ENCODE results near the gene CCDC6.
"Not testable (repeated sequence)": the region's sequence is repeated elsewhere in the genome, so short reads cannot be mapped to it uniquely, and the experiment has no call there.

Gene CCDC6

DNA sequence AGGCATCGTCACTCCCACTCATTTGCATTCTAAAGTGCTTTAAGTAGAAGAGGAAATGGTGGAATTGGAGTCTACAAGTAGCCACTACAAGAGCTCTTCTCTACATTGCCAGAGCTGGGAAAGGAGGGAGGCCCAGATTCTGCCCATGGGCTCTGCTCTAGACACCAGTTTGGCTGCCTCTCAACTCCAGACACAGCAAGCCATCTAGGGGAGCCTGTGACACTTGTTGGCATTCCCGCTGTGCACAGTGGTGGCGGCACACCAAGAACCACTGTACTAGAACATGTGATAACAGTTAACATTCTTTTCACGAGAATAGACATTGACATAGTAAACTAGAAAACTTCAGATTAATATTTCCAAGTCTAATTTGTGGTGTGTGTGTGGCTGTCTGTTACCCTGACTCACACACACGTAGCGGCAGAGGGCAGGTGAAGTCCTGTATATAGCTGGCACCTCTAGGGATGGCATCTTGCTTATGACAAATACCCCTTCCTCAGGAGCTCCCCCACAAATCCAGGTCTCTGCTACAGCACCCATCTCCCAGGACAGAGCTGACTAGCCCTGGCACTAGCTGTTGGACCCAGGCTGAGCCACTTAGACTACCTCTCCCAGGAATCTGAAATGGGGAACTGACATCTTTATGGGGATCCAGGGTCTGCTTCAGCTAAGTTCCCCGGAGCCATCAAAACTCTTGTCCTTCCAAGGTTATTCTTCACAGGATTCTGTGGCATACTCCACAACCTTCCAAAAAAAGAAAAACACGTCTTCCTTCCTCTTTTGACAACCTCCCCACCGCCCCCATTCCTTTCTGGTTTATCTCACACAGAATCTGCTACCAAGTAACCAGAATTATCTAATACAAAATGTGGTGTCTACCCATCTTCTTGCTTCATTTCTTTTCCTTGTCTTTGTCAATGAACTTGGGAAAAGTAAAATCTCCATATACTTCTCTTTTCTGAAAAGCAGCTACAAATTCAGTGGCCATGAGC lies 98.4 kb downstream of the CCDC6 start:
- no peak for DNase-seq

DNA sequence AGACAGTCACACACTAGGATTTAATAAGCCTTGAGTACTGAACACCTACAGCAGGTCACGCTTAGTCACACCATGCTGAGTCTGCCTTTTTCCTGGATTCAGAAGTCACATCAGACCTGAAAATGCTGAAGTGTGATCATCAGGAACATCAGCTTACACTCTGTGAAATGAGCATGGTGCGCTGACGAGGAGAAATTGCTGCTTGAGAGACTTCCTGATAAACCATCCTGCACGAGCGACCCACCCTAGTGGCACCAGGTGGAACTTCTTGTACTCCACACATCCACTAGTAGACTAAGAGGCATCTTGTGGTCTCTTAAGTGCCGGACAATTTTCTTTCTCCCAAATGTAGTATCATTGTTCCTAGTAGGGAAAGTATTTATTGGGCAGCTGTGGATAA lies 101.3 kb downstream of the CCDC6 start:
- no peak for DNase-seq

DNA sequence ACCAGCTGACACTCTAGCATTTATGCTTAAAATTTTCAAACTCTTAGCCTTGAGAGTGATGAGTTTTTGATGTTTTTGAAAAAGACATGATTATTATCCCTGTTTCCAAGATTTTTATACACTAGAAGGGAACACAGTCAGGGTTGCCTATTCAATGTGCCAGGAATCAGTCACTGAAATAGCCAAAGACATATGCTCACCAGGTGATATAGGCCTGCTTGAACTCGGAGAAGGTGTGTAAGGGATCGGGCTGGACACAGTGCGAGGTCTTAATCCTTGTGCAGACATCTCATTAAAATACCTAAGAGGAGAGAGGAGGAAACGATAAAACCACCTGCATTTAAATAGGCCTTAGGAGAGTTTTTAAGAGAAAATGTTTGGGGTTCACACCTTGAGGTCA lies 102.1 kb downstream of the CCDC6 start:
- no peak for DNase-seq

DNA sequence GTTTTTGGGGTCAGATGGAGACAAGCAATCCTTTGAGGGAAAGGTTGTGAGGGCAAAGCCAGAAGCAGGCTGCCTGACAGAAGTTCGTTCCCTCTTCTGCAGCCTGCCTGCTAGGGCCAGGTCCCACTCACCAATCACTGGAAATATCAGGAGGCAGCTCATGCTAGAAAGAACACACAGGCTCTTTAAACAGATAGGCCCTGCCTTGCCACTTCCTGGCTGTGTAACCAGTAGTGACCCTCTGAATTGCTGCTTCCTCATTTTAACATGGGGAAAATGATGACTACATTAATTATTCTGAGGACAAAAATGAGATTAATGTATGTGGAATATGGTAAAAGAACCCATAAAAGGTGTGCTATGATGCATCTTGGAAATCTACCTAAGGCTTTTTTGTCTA lies 102.6 kb downstream of the CCDC6 start:
- DNase-seq = no peak

DNA sequence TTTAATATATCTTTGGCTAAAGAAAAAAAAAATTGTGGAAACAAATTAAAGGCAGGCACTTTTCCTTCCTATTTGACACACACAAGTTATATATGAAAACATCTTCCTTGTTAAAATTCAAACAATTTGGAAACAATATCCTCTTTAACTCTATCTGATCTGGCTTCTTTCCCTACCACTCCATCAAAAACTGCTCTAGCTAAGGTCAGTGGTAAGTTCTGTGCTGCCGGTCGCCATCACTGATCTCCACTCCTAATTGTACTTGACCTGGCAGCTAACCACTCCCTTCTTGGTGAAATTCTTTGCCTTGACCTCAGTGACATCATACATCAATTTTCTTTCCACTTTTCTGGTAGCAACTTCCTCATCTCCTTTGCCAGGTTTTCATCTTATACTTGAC lies 105.2 kb downstream of the CCDC6 start:
- no peak for DNase-seq

DNA sequence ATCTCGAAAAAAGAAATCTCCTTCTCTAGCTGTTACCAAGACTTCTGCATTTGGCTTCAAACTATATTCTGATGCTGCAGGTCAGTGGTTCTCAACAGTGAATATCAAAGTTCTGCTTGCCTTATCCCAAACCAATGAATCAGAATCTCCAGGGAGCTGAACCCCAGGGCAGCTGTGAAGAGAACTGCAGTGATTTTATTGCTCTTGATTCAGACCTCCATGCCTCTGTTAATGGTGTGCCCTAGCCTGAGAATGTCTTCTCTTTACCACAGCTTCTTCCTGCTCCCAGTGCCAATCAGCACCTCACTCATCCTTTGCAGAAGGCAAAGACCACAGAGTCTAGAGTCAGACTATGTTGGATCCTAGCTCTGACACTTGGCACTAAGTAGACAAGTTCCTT lies 106.9 kb downstream of the CCDC6 start:
- no peak for DNase-seq

DNA sequence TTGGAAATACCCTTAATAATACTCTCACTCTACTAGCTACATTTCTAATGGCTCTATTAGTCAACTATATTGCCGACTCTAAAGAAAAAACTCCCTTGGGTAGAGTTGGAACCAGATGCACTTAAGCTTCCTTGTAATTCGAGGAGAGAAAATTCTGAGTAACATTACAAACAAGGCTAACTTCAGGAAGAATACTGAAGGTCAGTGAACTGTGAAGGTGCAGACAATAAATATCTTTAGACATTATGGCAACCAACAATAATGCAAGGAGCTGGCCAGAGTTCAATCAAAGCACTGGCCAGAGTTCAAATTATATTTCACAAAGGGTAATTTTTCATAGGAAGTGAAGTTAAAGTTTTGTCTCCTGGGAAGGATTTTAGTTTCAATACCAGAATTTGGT lies 112.4 kb downstream of the CCDC6 start:
- DNase-seq = no peak

DNA sequence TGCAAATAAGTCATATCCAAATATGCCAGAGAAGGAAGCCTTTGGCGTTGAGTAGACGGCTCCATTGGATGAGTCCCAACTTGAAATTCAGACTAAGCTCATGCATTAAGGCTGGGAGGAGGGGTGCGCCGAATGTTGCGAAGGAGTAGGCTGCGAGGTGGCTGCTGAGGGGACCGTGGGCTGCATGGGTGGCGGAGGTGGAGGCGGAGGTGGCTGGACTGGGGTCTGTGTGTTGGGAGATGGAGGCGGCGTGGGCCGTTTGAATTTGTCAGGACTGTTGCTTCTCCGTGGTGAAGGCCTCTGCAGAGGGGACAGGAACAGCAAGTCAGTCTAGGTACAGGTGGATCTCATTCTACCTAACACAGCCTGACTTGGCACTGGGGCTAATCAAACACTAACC lies 113.5 kb downstream of the CCDC6 start:
- no peak for DNase-seq

DNA sequence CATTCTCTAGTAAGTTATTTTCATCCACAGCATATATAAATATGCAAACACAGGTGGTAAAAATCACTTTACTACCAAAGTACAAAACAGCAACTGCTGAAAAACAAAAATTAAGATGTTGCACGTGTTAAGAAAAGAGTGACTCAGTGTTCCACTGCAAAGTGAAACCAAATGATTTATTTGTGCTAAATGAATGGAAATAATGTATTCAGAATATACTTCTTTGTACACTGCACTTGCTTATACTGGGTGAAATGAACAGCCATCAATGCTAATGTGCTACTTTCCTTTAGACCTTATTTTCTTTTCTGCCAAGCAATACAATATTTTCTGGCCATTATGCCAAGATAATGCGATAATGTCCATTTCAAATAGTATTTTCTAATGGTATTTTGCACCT lies 114.8 kb downstream of the CCDC6 start:
- DNase-seq = no peak

DNA sequence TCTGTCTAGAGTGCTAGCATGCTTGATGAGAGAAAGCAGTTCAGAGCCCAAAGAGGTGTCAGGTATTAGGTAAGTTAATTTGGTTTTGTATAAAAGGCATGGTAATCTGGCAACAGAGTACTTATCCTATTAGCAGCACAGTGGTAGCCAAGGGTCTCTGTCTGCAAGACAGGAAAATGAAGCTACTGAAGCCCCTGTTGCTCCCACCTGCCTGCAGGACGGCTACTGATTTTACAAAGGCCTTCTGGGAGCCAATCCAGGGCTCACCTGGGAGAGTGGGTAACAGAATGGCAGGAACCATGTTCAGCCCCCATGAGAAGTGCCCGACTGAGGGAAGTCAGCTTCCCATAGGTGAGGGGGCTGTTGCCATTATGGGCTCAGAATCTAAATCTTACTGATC lies 116.3 kb downstream of the CCDC6 start:
- DNase-seq = not testable (repeated sequence)

DNA sequence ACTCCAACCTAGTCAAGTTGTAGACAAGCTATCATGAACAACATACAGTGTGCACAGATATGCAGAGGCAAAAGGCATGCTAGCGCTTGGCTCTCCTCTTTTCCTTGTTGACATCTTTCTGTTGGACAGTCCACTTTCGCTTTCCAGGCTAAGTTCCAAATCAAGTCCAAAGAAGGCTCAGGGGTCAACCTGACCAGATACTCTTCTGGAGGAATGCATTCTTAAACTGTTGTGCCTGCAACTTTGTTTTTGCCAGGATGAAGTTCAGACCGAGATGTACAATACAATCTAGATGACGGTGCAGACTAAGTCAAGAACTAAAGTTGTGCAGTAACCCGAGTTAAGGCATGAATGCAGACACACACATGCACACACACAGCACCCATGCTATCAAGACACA lies 117.4 kb downstream of the CCDC6 start:
- not testable (repeated sequence) for DNase-seq

DNA sequence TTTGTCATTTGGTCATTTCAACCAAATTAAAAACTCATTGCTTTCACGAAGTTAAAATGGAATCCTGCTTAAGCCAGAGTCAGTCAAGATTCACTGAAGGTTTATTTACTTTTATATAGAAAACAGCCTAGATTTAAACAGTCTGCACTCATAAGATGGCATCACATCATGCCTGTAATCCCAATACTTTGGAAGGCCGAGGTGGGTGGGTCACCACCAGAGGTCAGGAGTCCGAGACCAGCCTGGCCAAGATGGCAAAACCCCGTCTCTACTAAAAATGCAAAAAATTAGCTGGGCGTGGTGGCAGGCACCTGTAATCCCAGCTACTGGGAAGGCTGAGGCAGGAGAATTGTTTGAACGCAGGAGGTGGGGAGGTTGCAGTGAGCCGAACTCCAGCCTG lies 119.3 kb downstream of the CCDC6 start:
- DNase-seq = not testable (repeated sequence)

DNA sequence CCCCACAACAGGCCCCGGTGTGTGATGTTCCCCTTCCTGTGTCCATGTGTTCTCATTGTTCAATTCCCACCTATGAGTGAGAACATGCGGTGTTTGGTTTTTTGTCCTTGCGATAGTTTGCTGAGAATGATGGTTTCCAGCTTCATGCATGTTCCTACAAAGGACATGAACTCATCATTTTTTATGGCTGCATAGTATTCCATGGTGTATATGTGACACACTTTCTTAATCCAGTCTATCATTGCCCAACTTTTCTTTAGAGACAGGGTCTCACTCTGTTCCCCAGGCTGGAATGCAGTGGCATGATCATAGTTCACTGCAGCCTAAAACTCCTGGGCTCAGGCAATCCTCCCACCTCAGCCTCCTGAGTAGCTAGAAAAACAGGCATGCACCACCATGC lies 120.9 kb downstream of the CCDC6 start:
- DNase-seq = not testable (repeated sequence)

DNA sequence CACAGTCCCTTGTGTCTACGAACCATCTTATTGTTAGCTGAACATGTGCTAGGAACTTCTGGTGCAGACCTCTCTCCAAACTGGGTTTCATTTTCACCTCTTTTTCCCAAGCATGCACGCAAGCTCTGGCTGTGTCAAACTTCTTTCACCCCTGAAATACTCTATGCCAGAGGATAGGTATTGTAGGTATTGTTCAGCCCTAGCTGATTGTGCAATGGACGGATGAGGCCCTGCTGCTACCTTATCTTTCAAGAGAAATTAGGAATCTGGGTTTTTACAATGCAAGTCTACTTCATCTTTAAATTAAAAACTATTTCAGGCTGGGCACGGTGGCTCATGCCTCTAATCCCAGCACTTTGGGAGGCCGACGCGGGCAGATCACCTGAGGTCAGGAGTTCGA lies 124.8 kb downstream of the CCDC6 start:
- no peak for DNase-seq

DNA sequence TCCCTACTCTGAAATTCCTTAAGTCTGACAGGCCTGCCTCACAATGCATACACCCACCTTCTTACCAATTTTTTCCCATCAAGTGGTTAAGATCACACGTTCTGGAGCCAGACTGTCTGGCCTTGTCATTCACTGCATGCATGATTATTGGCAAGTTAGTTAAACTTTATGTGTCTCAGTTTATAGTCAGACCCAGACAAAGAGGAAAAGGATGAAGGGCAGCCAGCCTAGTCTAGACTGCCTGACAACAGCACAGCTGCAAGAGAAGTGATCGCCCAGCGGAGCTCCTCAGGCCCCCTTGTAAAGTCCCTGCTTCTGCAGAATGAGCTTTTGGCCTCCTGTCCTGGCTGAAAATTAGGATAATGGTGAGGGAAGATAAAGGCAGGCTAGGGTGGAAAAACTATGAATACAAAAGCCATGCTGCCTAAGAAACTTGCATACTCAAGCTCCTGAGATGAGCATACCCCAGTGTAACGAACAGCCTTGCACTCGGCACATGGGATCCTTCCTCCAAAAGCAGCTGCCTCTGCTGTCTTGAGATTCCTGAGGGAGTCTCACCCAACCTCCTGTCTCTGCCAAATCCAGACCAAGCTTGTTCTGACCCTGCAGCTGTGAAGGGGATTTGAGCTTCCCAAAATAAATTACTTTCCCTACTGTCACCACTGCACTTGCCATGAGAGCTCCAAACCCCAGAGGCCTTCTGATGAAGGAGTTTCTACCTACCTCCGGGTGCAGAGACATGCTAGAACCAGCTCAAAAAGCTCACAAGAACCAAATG lies 126.4 kb downstream of the CCDC6 start:
- no peak for DNase-seq

DNA sequence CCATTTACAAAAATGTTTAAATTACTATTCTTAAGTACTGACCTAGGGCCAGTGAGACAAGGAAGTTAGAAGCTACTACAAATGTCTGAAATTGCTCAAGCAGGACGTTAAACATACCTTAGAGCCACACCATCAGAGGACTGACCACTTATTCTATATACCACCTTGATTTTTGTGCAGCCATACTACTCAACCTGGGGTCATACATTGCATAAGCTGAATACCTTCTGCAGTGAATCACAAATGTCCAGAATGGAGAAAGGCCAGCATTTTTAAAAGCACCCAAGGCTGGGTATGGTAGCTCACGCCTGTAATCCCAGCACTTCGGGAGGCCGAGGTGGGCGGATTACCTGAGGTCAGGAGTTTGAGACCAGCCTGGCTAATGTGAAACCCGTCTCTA lies 131.9 kb downstream of the CCDC6 start:
- DNase-seq = no peak

DNA sequence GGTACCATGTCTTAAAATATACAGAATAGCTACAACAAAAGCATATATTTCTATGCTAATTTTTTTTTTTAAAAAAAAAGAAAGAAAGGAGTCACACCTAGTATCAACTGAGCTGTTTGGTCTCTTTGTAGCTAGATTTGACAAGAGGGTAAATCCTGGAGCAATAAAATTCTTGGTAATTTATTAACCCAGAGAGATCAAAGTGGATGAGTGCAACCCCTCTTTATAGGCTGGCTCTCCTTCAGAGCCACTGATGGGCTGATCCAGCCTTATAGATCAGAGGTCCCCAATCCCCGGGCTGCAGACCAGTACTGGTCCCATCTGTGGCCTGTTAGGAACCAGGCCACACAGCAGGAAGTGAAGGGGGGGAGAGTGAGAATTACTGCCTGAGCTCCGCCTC lies 133.3 kb downstream of the CCDC6 start:
- DNase-seq = no peak

DNA sequence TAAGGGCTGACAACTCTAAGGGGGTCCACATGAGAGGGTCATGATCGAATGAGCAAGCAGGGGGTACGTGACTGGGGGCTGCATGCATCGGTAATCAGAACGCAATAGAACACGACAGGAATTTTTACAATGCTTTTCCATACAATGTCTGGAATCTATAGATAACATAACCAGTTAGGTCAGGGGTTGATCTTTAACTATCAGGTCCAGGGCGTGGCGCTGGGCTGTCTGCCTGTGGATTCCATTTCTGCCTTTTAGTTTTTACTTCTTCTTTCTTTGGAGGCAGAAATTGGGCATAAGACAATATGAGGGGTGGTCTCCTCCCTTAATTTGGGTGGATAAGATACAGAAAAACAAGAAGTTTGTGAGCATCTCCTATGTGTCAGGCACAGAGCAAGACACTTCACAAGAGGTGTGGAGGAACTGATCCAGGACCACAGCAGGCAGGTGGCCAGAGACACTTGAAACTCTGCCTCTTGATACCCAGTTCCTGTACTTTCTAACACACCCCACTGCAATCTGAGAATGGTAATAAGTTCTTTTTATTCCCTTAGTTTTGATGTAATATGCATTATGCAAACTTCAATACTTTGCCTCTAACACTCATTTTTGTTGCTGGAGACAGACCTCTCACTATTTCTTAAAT lies 135.1 kb downstream of the CCDC6 start:
- DNase-seq = no peak

DNA sequence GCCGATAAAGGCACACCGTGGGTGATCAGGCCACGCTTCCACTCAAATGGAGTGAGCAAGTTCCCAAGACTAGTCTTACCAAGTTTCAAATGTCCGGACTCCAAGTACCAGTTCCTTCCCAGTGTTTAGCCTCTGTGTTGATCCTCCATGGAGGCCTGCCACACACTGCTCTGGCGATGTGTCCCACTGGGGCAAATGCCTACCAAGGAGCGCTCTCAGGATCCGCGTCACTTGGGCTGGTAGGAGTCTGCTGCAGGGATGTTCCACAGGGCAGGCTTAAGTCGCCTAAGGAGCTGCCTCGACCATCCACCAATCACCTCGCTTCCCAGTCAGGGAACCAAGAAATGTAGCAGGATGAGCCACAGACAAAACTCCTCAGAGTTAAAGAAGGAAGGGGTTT lies 135.7 kb downstream of the CCDC6 start:
- no peak for DNase-seq

DNA sequence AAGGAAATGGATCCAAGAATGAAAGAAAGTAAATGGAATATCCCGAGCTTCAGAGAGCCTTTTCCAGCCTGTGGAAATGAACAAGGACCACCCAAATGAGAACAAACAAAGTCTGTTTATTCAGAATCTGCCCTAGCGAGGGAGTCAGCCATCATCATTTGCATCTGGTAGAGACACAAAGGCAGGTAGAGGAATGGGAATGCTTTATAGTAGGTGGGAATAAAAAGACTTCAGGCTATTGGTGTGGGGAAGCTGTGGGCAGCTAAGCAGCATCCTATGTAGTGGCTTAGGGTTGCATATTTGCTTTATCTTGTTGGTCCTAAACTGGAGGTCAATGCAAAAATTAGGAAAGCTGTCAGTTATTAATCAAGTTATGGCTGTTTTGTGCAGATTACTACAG lies 143.9 kb downstream of the CCDC6 start:
- no peak for DNase-seq

DNA sequence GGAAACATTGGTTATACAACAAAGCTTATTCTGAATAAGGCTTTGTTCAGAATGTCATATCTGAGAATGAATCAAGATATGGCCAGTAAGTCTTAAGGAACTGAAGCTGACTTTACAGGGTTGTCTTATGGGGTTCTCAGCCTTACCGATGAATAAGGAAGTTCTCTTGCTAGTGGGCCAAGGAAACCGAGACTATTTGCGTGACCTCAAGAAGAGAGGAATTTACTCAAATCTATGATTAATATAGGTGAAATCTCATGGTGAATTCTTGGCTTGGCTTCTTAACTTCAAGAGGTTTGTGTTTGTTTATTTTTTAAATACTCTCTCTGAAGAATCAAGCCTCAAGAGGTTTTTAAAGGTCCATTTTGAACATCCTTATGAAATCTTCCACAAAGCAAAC lies 148.4 kb downstream of the CCDC6 start:
- DNase-seq = no peak

DNA sequence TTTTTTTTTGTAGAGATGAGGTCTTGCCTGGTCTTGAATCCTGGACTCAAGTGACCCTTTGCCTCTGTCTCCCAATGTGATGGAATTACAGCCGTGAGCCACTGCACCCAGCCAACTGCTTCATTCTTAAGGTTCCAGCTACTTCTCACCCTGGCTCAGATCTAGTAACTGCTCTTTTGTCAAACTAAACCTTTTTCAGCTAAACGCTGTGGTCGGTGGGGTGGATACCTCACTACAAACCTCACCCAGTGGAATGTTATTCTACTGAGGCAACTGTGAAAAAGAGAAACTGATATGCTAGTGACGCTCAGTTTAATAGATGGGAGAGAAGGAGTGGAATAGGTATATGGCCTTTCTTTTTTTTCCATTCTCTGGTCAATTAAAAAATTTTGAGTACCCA lies 151.4 kb downstream of the CCDC6 start:
- no peak for DNase-seq

DNA sequence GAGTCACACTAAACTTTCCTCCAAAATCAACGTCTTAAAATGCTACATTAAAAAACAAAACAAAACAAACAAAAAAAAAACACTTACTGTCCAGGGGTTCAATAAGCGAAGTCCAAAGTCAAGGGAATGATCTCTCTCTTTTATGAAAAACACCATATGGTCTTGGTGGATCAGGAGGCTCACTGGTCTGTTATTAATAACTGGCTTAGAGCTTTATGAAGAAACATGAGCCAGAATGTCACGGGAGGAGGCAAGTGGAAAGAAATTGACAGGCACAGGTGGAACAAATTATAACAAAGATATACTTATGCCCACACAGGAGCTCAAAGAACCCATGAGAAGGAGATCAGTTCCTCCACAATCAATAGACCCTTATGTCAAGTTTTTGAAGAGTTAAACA lies 153.1 kb downstream of the CCDC6 start, which contains the start of gene MRLN:
Gene MRLN (minus strand): TSS at position 189 of the 400 bp plus-strand sequence.
- DNase-seq = no peak

All from NCI-H1048 (cell line).